ENCODE measurements around the gene KRTAP4-4.
"Not testable (repeated sequence)": the region's sequence is repeated elsewhere in the genome, so short reads cannot be mapped to it uniquely, and the experiment has no call there.

The KRTAP4-4 gene

DNA sequence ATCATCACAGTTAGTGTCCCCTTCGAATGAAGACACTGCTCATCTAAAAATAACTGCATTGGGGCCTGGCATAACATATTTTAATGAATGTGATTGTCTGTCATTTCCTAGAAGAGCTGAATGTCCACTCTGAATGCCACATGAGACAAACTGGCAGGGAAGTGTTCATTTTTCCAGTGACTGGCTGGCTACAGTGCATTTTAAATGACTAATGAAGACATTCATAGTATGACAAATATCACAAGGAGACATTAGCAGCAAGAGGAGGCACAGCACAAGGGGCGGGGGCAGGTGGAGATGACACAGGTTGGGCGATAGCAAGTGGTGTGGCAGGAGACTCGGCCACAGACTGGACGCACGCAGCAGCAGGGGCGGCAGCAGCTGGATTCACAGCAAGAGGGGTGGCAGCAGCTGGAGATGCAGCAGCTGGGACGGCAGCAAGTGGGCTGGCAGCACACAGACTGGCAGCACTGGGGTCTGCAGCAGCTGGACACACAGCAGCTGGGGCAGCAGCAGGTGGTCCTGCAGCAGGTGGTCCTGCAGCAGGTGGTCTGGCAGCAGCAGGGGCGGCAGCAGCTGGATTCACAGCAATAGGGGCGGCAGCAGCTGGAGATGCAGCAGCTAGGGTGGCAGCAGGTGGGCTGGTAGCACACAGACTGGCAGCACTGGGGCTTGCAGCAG, 11.4 kb downstream of the KRTAP4-4 start:
- DNase-seq (ENCODE audit: extremely low read depth in 1 of 2, low read depth in 1 of 2): not testable (repeated sequence)

DNA sequence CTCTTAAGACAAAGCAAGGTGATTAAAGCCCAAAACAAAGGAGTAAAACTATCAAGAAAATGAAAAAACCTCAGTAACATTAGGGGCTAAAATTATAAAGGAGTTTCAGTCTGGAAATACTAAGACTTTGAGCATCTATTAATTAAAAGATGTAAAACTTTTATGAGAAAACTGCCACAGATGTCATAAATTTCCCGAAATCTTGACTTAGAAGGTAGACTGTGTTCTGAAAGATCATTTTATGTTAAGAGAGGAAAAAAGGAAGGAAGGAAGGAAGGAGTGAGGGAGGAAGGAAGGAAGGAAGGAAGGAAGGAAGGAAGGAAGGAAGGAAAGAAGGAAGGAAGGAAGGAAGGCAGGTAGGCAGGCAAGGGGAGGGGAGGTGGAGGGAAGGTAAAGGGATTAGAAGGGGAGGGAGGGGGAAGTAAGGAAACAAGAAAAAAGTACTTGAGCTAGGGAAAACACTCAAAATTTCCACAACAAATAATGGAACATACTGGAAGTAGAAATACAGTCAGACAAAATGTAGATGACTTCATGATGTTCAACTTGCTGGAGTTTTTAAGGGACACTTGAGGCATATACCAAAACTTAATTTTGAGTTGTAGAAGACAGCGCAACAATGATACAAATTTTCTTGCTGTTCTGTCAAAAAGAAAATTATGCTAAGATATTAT, 12.9 kb downstream of the KRTAP4-4 start:
- DNase-seq (ENCODE audit: extremely low read depth in 1 of 2, low read depth in 1 of 2): no peak

DNA sequence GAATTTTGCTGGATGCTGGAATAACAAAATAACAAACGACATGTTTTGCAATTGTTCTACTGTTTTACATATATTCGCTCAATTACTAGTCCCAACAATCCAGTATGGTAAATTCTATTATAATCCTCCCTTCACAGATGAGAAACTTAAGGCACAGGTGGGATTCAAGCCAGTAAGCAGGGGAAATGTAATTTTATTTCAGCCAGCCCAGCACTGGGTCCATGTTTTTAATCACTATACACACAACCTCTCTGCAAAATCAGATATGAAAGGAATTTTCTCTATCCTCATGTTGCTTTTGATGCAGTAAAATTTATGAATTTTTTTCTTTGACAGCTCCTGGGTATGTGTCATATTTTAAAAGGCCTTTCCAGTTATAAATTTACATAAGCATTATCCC, 15.3 kb downstream of the KRTAP4-4 start:
- DNase-seq (ENCODE audit: extremely low read depth in 1 of 2, low read depth in 1 of 2): no peak

DNA sequence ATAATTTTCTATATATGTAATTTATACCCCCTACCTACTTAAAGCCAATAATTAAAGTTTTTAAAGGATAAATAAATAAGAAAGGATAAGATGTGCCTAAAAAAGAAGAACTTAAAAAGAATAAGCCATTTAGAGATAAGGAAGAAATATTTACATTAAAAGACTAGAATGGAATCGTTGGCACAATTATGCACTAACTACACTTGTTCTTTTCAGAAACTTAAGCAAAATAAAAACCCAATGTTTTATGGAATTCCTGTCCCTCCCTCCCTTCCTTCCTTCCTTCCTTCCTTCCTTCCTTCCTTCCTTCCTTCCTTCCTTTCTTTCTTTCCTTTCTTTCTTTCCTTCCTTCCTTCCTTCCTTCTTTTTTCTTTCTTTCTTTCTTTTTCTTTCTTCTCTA, 15.7 kb downstream of the KRTAP4-4 start:
- DNase-seq (ENCODE audit: extremely low read depth in 1 of 2, low read depth in 1 of 2): no peak

DNA sequence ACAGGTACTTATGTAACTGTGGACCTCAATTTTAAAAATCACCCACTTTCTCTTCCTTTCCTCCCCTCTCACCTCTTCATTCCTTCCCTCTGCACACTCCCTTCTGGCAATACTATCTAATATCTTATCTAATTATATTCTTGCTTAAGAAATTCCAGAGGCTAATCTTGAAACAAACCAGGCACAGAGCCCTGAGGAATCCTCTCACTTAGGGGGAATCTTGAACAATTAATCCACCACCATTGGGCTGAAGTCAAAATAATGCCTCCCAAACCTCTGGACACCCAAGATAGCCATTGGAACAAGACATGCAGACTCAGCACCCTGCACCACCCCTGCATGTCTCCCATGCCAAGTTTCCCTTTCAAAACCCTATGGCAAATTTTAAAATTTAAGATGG, 19.2 kb downstream of the KRTAP4-4 start:
- DNase-seq (ENCODE audit: extremely low read depth in 1 of 2, low read depth in 1 of 2): no peak

DNA sequence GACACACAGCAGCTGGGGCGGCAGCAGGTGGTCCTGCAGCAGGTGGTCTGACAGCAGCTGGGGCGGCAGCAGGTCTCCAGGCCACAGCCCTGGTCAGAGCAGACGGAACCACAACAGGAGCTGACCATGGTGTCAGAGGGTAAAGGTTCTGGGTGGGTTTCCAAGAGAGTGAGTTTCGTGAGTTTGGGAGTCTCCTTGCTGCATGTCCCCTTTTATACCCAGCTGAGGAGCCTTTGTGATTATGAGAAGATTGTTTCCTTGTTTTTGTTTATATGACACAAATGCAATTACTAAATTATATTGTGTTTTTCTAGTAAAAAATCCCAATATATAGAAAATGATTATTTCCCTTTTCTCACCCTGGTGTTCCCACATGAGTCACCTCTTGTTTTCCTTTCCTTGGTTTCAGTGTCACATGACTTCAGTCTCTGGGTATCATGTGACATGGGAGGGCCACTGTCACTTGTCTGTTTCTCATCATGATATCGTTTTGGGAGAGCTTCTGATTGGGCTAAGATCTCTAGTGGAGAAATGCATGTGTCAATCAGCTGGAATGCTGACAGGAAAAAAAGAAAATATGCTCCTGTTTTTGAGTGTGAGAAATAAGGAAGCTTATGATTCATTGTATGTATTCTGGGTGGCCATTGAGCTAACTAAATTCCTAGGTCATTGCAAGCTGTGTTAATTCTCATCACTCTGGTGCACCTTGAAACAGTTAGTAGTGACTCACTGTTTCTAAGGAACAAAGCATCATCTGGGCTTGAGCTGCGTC, 20.0 kb downstream of the KRTAP4-4 start, which contains the start of gene KRTAP4-6:
KRTAP4-6 (minus strand) TSS at position 185 of the 772 bp plus-strand sequence; CDS start at position 128, 57 bp downstream.
- no peak for DNase-seq (ENCODE audit: extremely low read depth in 1 of 2, low read depth in 1 of 2)

DNA sequence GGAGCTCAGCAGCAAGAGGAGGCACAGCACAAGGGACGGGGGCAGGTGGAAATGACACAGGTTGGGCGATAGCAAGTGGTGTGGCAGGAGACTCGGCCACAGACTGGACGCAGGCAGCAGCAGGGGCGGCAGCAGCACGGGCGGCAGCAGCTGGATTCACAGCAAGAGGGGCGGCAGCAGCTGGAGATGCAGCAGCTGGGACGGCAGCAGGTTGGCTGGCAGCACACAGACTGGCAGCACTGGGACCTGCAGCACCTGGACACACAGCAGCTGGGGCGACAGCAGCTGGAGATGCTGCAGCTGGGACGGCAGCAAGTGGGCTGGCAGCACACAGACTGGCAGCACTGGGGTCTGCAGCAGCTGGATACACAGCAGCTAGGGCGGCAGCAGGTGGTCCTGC, 20.7 kb downstream of the KRTAP4-4 start:
- not testable (repeated sequence) for DNase-seq (ENCODE audit: extremely low read depth in 1 of 2, low read depth in 1 of 2)

DNA sequence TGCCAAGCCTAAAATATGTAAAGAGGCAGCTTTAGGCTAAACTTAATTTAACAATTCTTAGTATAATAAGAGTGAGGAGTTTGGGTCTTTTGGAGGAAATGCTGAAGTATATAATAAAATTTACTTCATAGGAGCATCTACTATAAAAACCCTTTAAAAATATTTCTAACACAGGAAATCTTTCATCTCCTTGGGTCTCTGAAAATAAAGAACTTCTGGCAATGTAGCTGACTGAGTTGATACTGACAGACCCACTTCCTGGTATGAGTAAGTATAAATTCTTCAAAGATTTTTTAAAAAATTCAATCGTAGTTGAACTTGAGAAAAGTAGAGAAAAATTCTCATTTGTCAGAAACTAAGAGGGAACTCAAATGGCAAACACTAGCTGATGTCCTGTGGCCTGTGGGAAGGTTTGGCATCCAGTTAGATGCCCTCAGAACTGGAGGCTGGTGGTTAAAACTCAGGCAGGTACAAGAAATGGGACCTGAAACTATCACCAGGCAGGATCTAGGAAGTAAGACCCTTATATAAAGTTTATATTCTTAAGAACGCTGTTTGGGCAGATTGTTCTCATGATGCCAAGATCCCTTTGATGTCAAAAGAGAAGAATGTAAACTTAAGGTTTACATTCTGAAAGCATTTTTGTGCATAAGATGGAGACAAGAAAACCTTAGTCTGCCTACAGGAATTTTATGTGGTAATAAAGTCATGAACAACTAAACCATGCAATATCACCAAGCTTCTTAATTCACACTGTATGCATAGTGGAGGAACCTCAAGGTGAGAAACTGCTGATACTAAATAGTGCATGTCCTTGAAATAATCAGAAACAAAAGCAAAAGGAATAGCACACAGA, 26.4 kb downstream of the KRTAP4-4 start:
- DNase-seq (ENCODE audit: extremely low read depth in 1 of 2, low read depth in 1 of 2): no peak

DNA sequence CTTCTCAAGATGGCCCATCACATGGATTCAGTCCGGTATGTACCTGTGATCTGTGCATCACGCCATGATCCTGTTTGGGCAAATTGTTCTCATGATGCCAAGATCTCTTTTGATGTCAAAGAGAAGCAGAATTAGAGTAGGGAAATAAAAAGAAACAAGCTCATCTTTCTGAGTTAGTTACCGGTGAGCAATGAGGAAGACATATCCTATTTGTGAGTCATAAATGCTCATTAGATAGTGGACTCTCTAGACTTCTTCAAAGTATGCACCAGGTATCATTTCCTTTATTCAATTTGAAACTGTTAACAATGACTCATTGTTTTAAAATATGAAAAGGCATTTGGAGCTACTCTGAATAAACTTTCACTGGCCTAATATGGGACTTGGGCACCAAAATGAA, 28.6 kb downstream of the KRTAP4-4 start:
- no peak for DNase-seq (ENCODE audit: extremely low read depth in 1 of 2, low read depth in 1 of 2)

DNA sequence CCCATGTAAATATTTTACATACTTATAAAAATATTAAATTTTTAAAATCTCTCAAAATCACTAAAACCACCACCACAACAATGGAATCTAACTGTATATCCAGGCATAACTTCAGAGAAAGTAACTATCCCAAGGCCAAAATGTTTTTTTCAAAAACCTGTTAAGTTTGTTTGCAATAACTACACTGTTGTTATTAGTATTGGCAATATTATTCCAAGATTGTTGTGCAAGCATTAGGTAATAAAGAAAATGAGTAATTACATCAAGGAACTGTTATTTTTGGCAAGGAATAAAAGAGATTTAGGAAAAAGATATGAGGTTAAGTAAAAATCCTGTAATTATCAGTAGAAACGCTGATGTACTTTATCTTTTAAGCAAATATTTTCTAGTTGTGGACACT, 33.2 kb downstream of the KRTAP4-4 start:
- no peak for DNase-seq (ENCODE audit: extremely low read depth in 1 of 2, low read depth in 1 of 2)

DNA sequence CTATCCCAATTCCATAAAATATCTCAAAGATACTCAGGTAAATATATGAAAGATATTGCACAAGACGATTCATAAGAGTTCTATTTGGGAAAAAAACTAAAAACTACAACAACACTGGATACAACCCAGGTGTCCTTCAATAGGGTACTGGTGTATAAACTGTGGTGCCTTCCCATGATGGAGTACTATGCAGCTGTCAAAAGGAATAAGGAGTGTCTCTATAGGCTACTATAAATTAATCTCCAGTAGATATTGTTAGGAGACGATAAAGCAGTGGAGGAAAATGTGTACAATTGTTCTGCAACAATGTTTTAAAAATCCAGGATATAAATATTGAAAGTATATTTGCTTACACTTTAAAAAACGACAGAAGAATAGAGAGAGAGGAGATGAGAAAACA, 34.1 kb downstream of the KRTAP4-4 start:
- no peak for DNase-seq (ENCODE audit: extremely low read depth in 1 of 2, low read depth in 1 of 2)

DNA sequence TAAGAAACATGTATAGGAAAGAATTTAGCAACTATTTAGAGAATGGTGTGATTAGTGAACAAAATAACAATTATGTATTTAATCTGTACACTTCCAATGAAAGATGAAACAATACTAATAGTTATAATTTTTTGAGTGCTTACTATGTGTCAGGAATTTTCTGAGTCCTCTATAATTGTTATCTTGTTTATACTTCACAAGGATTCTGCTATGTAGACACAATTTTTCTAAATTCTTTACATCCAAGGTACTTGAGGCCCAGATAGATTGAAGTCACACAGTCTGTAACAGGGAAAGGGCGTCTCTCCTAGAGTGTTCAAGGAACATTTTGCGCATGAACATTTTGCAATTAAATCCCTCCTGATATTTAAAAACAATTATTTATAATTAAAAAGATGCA, 35.5 kb downstream of the KRTAP4-4 start:
- DNase-seq (ENCODE audit: extremely low read depth in 1 of 2, low read depth in 1 of 2): no peak

DNA sequence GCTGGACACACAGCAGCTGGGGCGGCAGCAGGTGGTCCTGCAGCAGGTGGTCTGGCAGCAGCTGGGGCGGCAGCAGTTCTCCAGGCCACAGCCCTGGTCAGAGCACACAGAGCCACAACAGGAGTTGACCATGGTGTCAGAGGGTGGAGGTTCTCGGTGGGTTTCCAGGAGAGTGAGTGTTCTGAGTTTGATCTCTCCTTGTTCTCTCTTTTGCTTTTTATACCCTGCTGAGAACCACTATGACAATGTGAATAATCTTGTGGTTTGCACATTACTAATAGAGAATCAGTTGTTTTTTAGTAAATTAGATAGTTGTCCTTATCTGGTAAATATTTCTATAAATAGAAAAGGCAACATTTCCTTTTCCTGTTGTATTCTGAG, 36.6 kb downstream of the KRTAP4-4 start, which contains the start of gene KRTAP4-12:
KRTAP4-12 (minus strand) TSS at position 192 of the 381 bp plus-strand sequence; CDS start at position 132, 60 bp downstream.
- DNase-seq (ENCODE audit: extremely low read depth in 1 of 2, low read depth in 1 of 2): not testable (repeated sequence)

DNA sequence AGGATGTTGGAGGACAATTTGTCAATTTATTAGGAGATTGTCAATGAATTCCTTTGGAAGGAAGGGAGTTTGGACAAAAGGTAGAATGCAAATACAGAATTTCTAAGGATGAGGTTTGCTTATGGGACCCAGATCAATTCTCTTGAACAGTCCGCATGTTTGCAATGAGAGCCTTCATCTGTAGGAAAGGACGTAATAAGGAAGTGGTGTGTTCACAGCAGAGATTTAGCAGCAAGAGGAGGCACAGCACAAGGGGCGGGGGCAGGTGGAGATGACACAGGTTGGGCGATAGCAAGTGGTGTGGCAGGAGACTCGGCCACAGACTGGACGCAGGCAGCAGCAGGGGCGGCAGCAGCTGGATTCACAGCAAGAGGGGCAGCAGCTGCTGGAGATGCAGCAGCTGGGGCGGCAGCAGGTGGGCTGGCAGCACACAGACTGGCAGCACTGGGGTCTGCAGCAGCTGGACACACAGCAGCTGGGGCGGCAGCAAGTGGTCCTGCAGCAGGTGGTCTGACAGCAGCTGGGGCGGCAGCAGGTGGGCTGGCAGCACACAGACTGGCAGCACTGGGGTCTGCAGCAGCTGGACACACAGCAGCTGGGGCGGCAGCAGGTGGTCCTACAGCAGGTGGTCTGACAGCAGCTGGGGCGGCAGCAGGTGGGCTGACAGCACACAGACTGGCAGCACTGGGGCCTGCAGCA, 37.1 kb downstream of the KRTAP4-4 start:
- DNase-seq (ENCODE audit: extremely low read depth in 1 of 2, low read depth in 1 of 2): not testable (repeated sequence)

DNA sequence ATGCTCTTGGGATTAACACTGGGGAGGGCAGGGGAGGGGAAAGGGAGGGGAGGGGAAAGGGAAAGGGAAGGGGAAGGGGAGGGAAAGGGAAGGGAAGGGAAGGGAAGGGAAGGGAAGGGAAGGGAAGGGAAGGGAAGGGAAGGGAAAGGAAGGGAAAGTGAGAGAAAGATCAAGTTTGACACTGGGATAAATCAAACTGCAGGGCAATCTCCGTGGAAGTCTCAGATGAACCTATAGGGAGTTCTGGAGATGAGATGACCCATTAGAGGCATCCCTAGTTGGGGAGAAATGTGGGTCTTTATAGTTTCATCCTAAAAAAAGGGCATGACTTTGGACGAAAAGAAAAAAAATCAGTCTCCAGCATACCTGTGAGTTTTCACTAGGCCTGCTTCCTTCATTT, 38.8 kb downstream of the KRTAP4-4 start:
- no peak for DNase-seq (ENCODE audit: extremely low read depth in 1 of 2, low read depth in 1 of 2)

DNA sequence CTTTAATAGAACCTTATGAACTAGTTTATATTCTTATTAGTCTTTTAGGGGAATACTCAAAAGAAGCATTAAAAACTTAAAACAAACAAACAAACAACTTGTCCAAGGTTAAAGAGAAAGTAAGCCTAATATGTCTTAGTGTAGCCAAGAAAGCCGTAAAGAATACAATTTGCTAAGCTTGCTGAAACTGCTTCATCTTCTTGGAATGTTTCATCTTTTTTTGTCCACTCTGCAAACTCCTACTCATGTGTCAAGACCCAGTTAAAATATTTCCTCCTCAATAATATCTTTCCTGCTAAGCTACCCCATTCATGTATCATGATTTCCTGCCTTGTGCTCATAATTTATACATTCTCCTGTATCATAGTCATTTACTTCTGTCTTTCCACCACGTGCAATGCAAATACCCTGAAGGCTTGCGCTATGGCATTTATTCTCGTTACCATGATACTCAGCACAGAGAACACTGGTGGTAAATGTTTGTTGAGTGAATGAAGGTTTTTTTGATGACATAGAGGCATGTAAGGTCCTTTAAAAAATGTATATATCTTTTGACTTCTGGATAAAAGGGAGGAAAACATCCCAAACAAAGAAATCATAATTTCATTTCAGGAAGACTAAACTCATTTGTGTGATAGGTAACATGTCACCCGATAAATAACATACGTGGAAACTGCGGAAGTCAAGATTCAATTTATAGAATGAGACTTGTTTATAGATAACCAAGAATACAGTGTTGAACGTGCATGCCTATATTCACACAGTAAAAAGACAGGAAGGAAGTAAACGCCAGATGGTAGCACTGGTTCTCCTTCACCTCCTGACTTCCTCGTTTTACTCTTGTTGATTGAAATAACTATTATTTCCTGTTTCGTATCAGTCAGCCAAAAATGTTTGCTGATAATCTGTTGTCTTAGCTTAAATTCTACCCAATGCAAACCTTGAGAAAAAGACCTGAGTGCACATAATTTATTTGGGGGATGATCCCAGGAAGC, 40.6 kb downstream of the KRTAP4-4 start:
- not testable (repeated sequence) for DNase-seq (ENCODE audit: extremely low read depth in 1 of 2, low read depth in 1 of 2)

DNA sequence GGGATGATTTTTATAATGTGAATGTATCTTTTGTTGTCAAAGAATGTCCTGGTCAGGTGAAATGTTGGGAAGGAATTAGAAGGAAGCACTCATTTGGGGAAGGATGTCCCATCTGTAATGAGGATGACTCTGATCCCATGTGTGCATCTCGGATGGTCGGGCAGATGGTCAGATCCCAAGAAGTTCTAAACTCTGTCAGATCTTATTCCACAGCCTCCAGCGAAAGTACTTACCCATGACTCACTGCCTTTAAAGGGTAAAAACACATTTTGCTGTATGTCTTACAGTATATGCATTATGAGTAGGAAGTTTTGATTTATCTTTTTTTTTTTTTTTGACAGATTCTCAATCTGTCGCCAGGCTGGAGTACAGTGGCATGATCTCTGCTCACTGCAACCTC, 41.8 kb downstream of the KRTAP4-4 start:
- DNase-seq (ENCODE audit: extremely low read depth in 1 of 2, low read depth in 1 of 2): no peak

DNA sequence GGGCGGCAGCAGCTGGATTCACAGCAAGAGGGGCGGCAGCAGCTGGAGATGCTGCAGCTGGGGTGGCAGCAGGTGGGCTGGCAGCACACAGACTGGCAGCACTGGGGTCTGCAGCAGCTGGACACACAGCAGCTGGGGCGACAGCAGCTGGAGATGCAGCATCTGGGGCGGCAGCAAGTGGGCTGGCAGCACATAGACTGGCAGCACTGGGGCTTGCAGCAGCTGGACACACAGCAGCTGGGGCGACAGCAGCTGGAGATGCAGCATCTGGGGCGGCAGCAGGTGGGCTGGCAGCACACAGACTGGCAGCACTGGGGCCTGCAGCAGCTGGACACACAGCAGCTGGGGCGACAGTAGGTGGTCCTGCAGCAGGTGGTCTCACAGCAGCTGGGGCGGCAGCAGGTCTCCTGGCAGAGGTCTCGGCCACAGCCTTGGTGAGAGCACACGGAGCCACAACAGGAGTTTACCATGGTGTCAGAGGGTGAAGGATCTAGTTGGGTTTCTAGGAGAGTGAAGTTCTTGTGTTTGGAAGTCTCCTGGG, 42.6 kb downstream of the KRTAP4-4 start, which contains the start of gene KRTAP4-11:
KRTAP4-11 (minus strand) TSS at position 528 of the 541 bp plus-strand sequence; CDS start at position 470, 58 bp downstream.
- not testable (repeated sequence) for DNase-seq (ENCODE audit: extremely low read depth in 1 of 2, low read depth in 1 of 2)
